GM19023 (cell line): ENCODE results near the gene DCUN1D2.

Source experiments
- ATAC-seq: cut with Tn5 transposase; IDR thresholded peaks from one replicate; pipeline ENCODE4 v1.9.1; 2021; ENCODE audit warnings: mild to moderate bottlenecking, moderate library complexity; ENCODE audit not compliant: unreplicated experiment

Gene DCUN1D2

DNA sequence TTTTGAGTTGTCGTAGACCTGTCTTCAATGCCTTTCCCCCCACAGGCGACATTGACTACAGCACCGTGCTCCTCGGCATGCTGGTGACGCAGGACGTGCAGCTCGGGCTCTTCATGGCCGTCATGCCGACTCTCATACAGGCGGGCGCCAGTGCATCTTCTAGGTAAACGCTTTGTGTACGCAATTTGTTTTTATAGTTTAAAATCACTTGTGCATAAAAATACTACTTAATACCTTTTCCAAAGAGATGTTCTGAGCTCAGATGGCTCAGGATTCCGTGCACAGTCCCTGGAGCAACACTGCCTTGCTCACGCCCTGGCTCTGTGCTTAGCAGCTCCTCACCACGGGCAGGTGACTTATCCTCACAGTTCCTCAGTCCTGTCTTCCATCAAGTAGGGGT, 30.1 kb upstream of the DCUN1D2 start:
- ATAC-seq: no peak

DNA sequence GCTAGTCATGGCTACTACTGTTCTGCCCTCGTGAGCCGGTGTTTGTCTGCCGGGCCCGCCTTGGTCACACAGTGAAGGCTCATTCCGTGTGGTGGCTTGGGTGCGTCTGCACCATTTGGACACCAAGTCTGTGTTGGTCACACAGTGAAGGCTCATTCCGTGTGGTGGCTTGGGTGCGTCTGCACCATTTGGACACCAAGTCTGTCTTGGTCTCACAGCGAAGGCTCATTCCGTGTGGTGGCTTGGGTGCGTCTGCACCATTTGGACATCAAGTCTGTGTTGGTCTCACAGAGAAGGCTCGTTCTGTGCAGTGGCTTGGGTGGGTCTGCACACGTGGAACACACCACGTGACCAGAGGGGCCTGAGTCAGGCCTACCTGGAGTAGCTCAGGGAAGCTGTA, 29.0 kb upstream of the DCUN1D2 start:
- ATAC-seq: no peak

DNA sequence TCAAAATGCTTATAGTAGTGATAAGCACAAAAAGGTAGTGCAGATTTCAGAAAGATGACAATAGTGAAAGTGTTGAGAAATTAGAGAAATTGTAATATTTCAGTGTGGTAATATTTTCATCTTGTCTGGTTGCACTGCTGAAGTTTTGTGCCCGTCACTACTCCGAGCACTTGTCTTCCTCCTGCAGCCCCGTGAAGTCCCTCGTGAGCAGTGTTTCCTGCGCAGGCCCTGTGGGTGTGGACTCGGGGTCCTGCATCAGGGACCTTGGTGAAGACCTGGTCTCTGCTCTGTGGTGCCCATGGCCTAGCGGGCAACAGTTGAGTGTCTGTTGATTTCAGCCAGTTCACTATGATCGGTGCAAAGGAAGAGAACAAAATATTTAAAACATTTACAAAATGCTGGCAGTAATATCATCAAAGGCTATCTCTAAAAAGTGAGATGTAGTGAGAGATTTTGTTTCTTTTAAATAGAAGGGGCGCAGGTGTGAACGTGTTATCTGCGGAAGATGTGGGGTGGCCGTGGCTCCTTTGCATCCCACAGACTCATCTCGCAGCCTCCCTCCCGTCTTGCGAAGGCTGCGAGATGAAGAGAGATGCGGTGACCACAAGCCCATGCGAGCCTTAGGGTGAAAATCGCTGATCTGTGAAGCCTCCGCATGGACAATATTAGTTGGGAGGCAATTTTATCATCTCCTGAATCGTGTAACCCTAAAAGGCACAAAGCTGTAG, 27.7 kb upstream of the DCUN1D2 start:
- no peak for ATAC-seq

DNA sequence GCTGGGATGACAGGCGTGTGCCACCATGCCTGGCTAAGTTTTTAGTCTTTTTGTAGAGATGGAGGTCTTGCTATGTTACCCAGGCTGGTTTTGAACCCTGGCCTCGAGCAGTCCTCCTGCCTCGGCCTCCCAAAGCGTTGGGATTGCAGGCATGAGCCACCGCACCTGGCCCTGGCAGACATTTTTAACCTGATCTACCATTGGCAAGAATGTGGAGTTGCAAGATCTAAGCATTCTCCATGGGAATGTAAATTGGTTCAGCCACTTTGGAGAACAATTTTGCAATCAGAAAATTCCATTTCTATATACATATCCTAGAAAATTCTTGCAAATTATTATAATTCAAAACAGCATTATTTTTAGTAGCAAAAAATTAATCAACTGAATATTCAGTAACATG, 24.3 kb upstream of the DCUN1D2 start:
- no peak for ATAC-seq

DNA sequence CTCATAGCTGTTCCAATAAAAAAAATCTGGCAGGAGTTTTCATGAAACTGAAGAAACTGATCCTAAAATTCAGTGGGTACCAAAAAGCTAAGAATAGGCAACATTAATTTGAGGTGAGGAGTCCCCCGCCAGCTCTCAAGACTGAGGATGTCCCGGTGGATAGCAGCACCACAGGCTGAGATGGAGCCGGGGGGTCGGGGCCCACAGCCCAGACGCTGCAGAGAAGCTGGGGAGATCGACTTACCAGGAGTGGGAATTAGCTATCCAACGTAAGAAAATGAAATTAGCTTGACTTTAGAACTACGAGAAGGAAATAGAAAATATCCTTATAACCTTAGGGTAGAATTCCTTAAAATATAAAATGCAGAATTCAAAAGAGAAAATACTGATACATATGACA, 23.2 kb upstream of the DCUN1D2 start:
- ATAC-seq: no peak

DNA sequence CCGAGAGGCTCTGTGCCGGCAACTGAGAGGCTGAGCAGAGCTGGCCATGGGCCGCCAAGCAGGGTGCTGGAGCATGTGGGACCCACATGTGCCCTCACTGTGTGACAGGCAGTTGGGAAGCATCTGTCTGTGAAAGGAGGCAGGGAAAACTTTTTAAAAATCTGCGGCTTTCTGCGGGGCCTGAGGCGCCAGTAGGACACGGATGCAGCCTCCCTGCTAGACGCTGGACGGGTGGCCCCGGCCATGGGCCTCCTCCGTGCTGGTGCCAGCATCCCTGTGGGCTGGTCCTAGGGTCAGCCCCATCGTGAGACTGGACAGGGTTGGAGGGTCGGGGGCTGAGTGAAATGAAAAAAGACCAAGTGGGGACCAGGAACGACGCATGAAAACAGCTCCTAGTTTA, 20.9 kb upstream of the DCUN1D2 start:
- no peak for ATAC-seq

DNA sequence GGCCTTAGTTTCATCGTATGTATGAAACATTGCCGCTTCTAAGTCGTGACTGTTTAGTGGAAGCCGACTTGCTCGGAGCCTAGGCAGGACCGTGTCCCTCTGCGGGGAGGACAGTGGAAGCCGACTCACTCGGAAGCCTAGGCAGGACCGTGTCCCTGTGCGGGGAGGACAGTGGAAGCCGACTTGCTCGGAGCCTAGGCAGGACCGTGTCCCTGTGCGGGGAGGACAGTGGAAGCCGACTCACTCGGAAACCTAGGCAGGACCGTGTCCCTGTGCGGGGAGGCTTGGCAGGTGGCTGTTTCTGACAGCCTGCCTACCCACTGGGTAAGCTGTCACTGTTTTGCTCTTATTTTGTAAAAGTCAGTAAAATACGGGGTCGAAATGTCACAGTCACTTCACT, 20.4 kb upstream of the DCUN1D2 start:
- ATAC-seq: no peak

DNA sequence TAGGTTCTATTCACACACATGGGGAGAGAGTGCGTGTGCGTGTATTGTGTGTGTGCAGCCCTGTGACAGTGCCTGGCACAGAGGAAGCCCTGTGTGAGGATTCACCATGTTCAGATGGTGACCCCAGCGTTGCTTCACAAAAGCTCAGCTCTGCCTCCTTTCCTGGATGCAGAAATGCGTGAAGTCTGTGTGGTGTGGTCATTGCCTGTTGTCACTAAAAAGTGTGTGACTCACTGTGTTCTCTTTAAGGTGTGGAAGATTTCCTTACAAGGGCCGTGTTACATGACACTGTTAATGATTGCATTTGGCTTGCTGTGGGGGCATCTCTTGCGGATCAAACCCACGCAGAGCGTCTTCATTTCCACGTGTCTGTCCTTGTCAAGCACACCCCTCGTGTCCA, 19.5 kb upstream of the DCUN1D2 start:
- no peak for ATAC-seq

DNA sequence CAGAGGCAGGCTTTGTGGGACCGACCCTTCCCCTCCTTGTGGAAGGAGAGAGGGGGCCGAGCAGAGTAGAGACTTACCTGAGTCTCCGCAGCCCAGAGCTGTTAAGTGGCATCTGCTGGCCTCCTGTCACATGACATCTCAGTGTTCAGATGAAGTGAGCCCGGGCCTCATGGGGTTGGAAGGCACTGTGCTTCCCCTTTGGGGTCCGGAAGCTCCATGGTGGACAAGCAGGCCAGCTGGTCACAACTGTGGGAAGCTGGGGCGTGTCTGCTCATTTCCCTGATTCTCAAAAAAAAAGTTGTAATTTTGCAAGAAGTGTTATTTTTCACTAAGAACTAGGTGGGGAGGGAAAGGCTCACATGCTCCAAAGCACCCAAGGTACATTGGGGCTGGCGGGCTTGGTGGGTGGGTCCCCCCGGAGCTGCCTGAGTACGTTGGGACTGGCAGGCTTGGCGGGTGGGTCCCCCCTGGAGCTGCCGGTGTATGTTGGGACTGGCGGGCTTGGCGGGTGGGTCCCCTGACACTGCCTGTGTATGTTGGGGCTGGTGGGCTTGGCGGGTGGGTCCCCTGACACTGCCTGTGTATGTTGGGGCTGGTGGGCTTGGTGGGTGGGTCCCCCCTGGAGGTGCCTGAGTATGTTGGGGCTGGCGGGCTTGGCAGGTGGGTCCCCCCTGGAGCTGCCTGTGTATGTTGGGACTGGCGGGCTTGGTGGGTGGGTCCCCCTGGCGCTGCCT, 18.2 kb upstream of the DCUN1D2 start:
- no peak for ATAC-seq

DNA sequence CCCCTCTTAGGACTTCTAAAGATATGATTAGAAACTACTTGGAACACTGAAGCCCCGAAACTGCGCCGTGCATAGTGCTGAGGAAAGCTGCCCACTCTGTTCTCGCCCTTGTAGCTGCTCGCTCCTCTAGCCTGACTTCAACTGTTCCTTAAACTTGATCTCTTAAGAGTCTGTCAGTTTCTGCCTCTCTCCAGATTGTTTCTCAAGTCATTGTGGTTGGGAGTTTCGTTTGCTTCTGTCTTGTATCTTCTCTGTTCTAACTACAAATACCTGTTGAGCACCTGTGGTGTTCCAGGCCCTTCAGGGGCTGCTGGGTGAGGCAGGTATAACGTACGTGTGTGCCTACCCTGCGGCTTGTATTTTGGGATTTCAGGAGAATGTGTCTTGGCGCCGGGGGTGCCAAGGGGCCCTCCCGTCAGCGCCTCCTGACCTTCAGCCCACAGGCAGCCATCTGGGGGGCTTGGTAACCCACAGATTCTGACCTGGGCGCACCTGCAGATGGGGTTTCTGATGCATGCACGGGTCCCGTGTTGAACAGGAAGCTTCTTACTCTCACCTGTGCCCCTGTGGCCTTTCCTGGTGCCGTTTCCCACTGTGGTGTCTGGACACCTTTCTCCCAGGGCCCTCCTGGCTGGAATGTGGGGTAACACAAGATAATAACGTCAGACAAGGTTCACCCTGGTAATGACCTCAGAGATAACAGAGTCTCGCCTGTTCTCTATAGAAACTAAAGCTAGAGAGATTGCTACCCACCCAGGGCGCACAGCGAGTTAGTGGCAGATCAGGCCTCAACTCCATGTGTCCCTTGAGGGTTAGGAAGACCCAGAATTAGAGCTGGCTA, 17.2 kb upstream of the DCUN1D2 start:
- no peak for ATAC-seq

DNA sequence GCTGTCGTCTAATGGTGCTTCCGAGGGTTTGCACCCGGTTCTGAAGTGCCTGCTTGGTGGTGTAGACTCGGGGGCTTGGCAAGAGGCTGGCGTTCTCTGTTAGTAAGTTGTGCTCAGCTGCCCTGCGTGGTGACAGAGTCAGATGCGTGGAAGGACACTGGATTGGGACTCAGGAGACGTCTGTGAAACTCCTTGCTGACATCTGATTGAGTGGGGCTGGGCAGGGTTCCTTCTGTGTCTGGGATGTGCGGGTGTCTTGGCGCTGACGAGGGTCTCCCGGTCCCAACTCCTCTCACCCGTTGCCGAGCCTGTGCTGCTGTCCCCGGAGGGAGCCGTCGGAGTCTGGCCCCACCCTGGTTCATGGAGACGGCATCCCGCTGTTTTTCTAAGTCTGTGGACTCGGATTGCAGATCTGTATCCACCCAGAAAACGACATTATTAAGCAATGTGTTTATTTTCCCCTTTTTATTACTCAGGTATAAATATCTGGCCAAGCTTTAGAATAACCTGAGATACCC, 16.4 kb upstream of the DCUN1D2 start:
- ATAC-seq: no peak

DNA sequence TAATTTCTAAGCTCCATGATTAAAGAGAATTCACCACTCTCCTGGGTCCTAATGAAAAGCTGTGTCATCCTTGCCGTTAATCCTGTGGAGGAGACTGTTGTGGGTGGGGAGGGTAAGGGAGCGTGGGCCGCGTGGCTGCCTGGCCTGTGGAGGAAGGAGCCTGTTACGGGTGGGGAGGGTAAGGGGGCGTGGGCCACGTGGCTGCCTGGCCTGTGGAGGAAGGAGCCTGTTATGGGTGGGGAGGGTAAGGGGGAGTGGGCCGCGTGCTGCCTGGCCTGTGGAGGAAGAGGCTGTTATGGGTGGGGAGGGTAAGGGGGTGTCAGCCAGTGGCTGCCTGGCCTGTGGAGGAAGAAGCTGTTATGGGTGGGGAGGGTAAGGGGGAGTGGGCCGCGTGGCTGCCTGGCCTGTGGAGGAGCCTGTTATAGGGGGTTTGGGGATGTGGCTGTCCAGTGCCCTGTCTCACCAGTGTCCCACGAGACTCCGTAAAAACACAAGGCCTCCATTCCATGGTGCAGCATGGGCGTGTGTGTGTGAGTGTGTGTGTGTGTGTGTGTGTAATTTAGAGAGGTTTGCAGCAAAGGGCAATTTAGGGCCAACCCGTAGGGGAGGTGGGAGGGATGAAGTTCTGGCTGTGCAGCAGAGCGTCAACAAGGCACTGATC, 15.6 kb upstream of the DCUN1D2 start:
- ATAC-seq: no peak

DNA sequence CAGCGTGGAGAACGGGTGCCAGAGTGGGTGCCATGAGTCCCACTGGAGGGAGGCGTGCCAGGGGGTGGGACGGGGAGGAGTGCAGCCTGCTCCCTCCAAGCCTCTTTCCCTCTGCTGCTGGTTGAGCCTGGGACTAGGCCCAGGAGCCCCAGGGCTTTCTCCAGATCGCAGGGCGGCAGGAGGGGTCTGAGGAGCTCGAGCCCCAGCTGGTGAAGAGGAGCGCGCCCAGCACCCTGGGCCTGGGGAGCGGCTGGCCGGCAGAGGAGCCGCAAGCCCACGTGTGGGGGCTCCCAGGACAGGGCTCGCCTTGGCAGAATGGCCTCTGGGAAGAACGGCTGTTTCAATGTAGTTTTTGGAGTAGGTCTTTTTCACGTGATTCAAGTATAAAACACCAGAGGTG, 12.2 kb upstream of the DCUN1D2 start:
- ATAC-seq: no peak

DNA sequence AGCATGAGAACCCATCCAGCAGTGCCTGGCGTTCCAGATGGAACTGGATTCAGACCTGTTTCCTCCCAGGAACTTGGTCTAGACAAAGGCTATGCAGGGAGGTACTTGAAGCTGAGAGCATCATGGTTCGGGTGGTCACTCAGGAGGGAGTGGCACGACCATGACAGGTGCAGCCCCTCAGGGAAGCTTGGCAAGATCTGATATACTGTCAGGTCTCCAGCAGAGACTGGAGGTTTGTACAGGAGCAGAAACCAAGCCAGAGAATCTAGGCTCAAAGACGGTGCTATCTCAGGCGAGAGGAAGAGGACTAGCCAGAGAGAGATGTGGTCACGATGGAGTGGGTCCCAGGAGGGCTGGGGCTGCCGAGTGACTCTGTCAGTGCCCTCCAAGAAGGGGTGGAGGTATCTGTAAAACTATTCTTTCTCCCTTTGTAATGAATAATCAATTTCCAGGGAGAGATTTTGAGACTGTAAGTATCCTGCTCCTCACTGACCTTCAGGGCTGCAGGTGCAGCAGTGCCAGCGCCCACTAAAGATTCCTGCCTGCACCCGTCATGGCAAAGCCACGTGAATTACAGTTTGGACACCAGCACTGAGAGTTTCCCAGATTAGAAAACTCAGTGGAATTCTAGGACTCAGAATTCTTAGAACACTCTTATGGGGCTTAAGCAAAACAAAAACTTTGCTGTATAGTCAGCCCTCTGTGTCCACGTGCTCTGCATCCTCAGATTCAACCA, 10.2 kb upstream of the DCUN1D2 start:
- no peak for ATAC-seq

DNA sequence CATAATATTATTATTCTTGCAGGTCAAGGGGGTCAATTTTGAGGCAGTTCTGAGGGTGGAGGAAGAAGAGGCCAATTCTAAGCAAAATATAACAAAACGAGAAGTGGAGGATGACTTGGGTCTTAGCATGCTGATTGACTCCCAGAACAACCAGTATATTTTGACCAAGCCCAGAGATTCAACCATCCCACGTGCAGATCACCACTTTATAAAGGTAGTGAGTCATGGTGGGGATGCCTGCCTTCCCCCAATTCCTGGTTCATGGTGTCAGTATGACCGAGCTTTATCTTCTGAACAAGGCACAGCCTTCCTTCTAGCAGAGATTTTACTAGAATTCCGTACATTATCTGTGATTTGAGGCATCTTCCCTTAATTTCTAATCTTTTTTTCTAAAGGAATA, 9.4 kb upstream of the DCUN1D2 start:
- no peak for ATAC-seq

DNA sequence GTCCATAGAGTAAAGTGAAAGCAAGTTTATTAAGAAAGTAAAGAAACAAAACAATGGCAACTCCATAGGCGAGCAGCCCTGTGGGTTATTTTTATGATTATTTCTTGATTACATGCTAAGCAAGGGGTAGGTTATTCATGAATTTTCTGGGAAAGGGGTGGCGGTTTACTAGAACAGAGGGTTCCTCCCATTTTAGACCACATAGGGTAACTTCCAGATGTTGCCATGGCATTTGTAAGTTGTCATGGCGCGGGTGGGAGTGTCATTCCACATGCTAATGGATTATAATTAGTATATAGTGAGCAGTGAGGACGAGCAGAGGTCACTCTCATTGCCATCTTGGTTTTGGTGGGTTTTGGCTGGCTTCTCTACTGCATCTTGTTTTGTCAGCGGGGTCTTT, 8.4 kb upstream of the DCUN1D2 start:
- no peak for ATAC-seq

DNA sequence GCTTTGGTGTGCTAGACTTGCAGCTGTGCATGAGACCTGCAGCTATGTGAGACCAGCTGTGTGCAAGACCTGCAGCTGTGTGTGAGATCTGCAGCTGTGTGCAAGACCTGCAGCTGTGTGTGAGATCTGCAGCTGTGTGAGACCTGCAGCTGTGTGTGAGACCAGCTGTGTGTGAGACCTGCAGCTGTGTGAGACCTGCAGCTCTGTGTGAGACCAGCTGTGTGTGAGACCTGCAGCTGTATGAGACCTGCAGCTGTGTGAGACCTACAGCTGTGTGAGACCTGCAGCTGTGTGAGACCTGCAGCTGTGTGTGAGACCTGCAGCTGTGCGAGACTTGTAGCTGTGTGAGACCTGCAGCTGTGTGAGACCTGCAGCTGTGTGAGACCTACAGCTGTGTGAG, 6.7 kb upstream of the DCUN1D2 start:
- ATAC-seq: no peak

DNA sequence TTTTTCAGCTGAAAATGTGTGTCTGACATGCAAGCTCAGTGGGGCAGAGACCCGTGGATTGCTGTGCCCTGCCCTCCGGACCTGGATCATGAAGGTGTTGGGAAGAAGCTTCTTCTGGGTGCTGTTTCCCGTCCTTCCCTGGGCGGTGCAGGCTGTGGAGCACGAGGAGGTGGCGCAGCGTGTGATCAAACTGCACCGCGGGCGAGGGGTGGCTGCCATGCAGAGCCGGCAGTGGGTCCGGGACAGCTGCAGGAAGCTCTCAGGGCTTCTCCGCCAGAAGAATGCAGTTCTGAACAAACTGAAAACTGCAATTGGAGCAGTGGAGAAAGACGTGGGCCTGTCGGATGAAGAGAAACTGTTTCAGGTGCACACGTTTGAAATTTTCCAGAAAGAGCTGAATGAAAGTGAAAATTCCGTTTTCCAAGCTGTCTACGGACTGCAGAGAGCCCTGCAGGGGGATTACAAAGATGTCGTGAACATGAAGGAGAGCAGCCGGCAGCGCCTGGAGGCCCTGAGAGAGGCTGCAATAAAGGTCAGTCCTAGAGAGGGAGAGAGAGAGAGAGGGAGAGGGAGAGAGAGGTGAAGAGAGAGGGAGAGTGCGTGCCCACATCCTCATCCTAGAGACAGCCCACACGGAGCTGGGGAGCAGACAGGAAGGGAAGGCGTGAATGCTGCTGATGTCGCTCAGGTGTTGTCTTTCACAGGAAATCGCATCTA, 5.1 kb upstream of the DCUN1D2 start:
- ATAC-seq: no peak

DNA sequence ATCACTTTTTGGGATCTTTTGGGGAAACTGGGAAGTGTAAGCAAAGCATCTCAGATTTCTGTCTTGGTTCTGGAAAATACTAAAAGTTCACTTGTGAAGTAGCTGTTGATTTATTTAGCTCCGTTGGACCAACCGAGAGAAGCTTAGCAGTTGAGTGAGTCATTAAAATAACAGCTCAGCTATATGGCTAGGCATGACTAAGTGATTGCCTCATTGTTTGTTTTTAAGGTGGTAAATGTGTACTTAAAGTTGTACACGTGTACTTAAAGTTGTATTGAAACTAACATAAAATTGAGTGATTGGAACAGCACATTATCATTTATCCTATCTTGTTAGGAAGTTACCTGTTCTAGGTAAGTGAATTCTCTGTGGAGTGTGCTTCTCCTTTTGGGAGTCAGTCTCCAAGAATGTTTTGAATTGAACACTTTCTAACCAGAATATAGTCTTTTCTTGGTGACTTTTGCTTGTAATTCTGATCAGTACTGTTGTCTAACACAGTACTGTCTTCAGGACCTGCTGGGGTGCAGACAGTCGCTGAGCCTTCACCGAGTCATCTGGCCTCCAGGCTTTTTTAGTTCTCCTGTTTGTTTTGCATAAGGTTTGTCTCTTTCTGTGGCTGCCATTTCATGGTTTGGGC, 2.9 kb upstream of the DCUN1D2 start:
- ATAC-seq: no peak
